Measurements from ENCODE around the gene NLRC3.

DNA sequence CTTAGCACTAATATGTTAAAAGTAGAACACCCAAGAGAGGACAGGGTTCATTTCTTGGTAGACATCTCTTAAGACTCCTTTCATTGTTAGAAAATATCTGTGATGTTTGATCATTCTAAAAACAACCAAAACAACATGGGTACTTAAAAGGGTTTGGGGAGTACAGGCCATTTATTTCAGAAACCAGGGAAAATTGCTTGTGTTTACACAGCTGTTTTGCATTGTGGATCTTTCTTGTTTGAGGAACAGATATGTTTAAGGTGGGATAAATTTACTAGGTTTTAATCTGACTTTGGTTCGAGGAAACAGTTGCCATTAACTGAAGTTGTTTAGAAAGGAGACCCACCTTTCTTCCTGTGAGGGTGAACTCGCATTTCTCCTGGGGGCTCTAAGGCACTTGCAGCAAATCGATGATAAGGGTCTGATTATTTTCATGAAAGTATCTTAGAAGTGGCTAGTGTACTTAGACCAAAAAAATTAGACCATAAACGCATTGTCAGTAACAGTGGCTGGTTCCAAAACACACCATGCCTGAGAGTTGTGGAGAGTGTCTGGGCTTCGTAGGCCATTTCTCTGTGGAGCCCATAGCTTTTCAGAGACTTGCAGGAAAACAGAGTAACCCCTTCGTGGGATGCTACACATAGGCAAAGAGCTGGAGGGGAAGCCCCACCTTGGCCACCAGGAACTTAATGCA lies 58.8 kb downstream of the NLRC3 start:
- TF ChIP-seq, protein P1, sequence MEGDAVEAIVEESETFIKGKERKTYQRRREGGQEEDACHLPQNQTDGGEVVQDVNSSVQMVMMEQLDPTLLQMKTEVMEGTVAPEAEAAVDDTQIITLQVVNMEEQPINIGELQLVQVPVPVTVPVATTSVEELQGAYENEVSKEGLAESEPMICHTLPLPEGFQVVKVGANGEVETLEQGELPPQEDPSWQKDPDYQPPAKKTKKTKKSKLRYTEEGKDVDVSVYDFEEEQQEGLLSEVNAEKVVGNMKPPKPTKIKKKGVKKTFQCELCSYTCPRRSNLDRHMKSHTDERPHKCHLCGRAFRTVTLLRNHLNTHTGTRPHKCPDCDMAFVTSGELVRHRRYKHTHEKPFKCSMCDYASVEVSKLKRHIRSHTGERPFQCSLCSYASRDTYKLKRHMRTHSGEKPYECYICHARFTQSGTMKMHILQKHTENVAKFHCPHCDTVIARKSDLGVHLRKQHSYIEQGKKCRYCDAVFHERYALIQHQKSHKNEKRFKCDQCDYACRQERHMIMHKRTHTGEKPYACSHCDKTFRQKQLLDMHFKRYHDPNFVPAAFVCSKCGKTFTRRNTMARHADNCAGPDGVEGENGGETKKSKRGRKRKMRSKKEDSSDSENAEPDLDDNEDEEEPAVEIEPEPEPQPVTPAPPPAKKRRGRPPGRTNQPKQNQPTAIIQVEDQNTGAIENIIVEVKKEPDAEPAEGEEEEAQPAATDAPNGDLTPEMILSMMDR (IDR thresholded peaks at IDR 0.05) = no peak
- TF ChIP-seq POLR2A (IDR thresholded peaks at IDR 0.05) (no peak), POLR2AphosphoS5 (IDR thresholded peaks at IDR 0.05) (no peak)

All from breast epithelium (tissue), 3 donors.